ENCODE data around the gene HTT-AS. TPM values are rescaled to one million over a fixed set of nuclear protein-coding genes. Genes with fewer than 3 reads are reported as not detected.
A peak's percentile ranks its signal among the peaks of the same experiment; 100 is the strongest.

Gene HTT-AS
- total and polyA plus RNA-seq, 8 donors: not detected

- Histone ChIP-seq H3K4me1 (peaks cover 18 to 49% (median 30%) of the 10 kb centered on the region in 4 donors), H3K4me3 (no peak overlapping the region), H3K36me3 (no peaks in the 10 kb centered on the region), H3K27ac (no peak overlapping the region), H3K9me3 (no peaks in the 10 kb centered on the region), H3K27me3 (peaks cover 0 to 27% (median 0%) of the 10 kb centered on the region in 3 donors)
- TF ChIP-seq, protein P1, sequence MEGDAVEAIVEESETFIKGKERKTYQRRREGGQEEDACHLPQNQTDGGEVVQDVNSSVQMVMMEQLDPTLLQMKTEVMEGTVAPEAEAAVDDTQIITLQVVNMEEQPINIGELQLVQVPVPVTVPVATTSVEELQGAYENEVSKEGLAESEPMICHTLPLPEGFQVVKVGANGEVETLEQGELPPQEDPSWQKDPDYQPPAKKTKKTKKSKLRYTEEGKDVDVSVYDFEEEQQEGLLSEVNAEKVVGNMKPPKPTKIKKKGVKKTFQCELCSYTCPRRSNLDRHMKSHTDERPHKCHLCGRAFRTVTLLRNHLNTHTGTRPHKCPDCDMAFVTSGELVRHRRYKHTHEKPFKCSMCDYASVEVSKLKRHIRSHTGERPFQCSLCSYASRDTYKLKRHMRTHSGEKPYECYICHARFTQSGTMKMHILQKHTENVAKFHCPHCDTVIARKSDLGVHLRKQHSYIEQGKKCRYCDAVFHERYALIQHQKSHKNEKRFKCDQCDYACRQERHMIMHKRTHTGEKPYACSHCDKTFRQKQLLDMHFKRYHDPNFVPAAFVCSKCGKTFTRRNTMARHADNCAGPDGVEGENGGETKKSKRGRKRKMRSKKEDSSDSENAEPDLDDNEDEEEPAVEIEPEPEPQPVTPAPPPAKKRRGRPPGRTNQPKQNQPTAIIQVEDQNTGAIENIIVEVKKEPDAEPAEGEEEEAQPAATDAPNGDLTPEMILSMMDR (IDR thresholded peaks at IDR 0.05): no peak
- no peak for TF ChIP-seq POLR2A (IDR thresholded peaks at IDR 0.05)
- WGBS, 5 donors: 84 to 93% (median 90%) methylated on average over 11 of the region's 11 CpGs
- no peak for DNase-seq
- intact Hi-C loops (cut with DNase I; ENCODE audit: low total_unique reads): no loop called here
Measured at GRCh38 chr4:3043282-3044020, 30.9 kb downstream of the HTT-AS start.

GRCh38 chr4:3042226-3042625, 32.1 kb downstream of the HTT-AS start:
- no peak for DNase-seq
- peak overlapping the region in 3 of 5 donors; percentile 52 to 72 (median 62) for H3K27ac ChIP-seq
- H3K36me3 ChIP-seq: no peaks in the 10 kb centered on the region
- peak overlapping the region; percentile 34 to 48 (median 41) for H3K4me3 ChIP-seq
- TF ChIP-seq POLR2AphosphoS5 (IDR thresholded peaks at IDR 0.05) (no peak), EP300 (IDR thresholded peaks at IDR 0.05) (no peak), POLR2A (IDR thresholded peaks at IDR 0.05) (no peak)
- TF ChIP-seq, protein P1 (IDR thresholded peaks at IDR 0.05): no peak
- peaks cover 0 to 27% (median 0%) of the 10 kb centered on the region in 3 donors for H3K27me3 ChIP-seq
- no peaks in the 10 kb centered on the region for H3K9me3 ChIP-seq
- intact Hi-C loops (cut with DNase I; ENCODE audit: low total_unique reads): no loop called here
- WGBS, 5 donors: 66 to 75% (median 73%) methylated on average over 10 of the region's 10 CpGs
- H3K4me1 ChIP-seq: peaks cover 25 to 53% (median 33%) of the 10 kb centered on the region in 4 donors

DNA sequence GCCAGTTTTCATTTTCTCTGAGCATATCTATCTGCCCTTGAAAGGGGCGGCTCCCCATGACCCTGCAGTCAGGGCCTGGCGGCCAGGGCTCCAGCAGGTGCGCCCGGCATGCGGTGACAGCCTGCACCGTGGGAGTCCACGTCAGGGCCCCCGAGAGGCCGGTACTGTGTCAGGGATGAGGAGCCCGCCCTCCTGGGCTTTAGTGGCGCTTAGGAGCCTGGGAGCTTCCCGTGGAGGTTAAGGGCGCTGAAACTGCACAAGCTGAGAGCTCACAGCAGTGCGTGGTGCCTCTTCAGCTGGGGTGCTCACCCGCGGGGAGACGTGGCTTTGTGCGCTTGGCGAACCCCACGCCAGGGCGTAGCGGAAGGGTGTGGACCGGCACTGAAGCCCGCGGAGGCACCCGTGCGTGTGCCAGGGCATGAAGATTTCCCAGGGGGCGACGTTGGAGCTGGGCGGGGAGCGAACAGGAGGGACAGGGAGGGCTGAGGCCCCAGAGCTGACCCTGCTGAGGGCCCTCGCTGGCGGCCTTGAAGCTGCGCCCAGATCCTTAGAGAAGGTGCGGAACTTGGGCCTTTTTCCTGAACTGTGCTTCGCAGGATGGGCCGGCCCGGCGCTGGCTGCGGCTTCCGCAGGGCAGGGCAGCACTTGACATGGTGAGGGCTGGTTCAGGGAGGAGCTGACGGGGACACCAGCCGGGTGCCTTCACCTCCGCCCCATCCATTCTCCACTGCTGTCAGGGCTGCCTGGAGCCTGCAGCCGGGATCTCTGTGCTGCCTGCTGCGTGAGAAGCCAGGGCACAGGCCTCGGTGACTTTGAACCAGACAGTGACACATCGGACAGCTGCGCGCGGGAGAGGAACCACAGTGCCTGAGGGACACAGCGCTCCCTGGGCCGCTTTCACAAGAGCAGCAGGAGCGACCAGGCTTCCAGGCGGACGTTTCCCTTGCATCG, 32.9 kb downstream of the HTT-AS start:
- H3K4me1 ChIP-seq: peaks cover 25 to 56% (median 37%) of the 10 kb centered on the region in 4 donors
- DNase-seq: peak; percentile 35 to 62
- WGBS, 5 donors: 2 to 39% (median 37%) methylated on average over 8 to 57 of the region's 57 CpGs
- no peaks in the 10 kb centered on the region for H3K9me3 ChIP-seq
- H3K27me3 ChIP-seq: peaks cover 0 to 27% (median 0%) of the 10 kb centered on the region in 3 donors
- peak overlapping the region; percentile 34 to 48 (median 41) for H3K4me3 ChIP-seq
- intact Hi-C loops (cut with DNase I; ENCODE audit: low total_unique reads): no loop called here
- TF ChIP-seq POLR2AphosphoS5 (IDR thresholded peaks at IDR 0.05) (no peak), POLR2A (IDR thresholded peaks at IDR 0.05) (no peak), EP300 (IDR thresholded peaks at IDR 0.05) (no peak)
- TF ChIP-seq, protein P1 (IDR thresholded peaks at IDR 0.05): no peak
- peak overlapping the region; percentile 13 to 72 (median 52) for H3K27ac ChIP-seq
- H3K36me3 ChIP-seq: no peaks in the 10 kb centered on the region

- H3K27ac ChIP-seq: peak overlapping the region in 2 of 5 donors; percentile 13 to 47
- DNase-seq: no peak
- intact Hi-C loops (cut with DNase I; ENCODE audit: low total_unique reads): no loop called here
- H3K36me3 ChIP-seq: no peaks in the 10 kb centered on the region
- H3K4me3 ChIP-seq: peak overlapping the region; percentile 34 to 48 (median 41)
- peaks cover 0 to 27% (median 0%) of the 10 kb centered on the region in 3 donors for H3K27me3 ChIP-seq
- WGBS, 5 donors: 83 to 90% (median 85%) methylated on average over 27 to 28 of the region's 28 CpGs
- peaks cover 25 to 54% (median 37%) of the 10 kb centered on the region in 4 donors for H3K4me1 ChIP-seq
- TF ChIP-seq POLR2AphosphoS5 (IDR thresholded peaks at IDR 0.05): no peak
- TF ChIP-seq POLR2A (IDR thresholded peaks at IDR 0.05): no peak
- no peak for TF ChIP-seq EP300 (IDR thresholded peaks at IDR 0.05)
- TF ChIP-seq, protein P1 (IDR thresholded peaks at IDR 0.05): no peak
- H3K9me3 ChIP-seq: no peaks in the 10 kb centered on the region
Measured at GRCh38 chr4:3040452-3041191, 33.7 kb downstream of the HTT-AS start.

Measured in stomach (tissue), 9 donors.